ENCODE data around the gene ITPKC. TPM values are rescaled to one million over a fixed set of nuclear protein-coding genes. Genes with fewer than 3 reads are reported as not detected.
"Not testable (repeated sequence)": the region's sequence is repeated elsewhere in the genome, so short reads cannot be mapped to it uniquely, and the experiment has no call there.

ITPKC gene
- total and polyA plus RNA-seq, 4 donors = 6.3 to 12.0 (median 9.5) TPM

DNA sequence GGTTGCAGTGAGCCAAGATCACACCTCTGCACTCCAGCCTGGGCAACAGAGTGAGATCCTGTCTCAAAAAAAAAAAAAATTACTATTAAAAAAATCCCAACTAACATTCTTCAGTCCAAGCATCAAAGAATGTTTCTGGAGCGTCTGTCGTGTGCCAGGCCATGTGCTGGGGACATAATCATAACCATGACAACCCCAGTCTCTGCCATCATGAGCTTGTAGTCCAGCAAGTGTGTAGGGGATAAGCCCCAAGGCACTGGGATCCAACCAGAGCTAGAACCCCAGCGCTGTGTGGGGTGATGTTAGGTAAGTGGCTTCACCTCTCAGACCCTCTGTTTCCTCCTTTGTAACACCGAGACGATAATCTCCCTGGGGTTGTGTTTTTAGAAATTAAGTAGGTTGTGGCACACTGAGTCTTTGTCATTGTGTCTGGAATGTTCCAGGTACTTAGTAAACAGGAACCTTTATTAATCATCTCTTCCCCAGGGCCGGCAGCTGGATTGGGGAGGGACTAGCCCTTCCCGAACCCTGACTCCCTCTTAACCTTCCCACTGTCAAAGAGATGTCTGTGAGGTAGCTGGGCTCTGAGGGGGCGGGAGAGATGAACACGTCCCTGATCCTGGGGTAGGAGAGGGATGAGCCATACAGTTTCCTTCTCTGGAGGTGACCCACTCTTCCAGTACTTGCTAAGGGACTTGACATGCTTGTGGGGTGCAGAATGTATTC, 5.2 kb downstream of the ITPKC start:
- peaks cover 36% of the 10 kb centered on the region for H3K4me1 ChIP-seq (ENCODE audit: control insufficient read depth, insufficient read depth, low read length)
- no peak overlapping the region for H3K4me3 ChIP-seq (ENCODE audit: low read depth, low read length)
- peaks cover 40% of the 10 kb centered on the region for H3K36me3 ChIP-seq (ENCODE audit: control insufficient read depth, insufficient read depth, low read length)
- 92% methylated on average over 2 of the region's 9 CpGs for WGBS (ENCODE audit: insufficient coverage)
- H3K9me3 ChIP-seq (ENCODE audit: control insufficient read depth, insufficient read depth, low read length) = no peaks in the 10 kb centered on the region
- H3K27ac ChIP-seq (ENCODE audit: low read depth, low read length) = no peak overlapping the region
- DNase-seq (ENCODE audit: low read depth in 4 of 6, low spot score in 6 of 6) = no peak
- no peaks in the 10 kb centered on the region for H3K27me3 ChIP-seq (ENCODE audit: control insufficient read depth, insufficient read depth, low read length)

DNA sequence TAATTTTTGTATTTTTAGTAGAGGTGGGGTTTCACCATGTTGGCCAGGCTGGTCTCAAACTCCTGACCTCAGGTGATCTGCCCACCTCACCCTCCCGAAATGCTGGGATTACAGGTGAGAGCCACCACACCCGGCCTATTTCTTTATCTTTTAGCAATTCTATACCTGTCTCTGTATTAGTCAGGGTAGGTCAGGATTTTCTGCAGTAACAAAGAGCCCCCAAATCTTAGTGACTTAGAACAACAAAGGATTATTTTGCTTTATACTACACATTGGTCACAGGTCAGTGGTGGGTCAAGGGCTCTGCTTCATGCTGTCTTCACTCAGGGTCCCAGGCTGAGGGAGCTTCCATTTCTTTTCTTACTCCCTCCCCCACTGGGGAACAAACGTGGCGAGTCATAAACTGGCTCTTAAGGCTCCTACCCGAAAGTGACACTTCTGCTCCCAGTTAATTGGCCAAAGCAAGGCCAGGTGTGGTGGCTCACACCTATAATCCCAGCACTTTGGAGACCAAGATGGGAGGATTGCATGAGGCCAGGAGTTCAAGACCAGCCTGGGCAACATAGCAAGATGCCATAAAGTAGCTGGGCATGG, 6.8 kb downstream of the ITPKC start:
- peaks cover 21% of the 10 kb centered on the region for H3K4me1 ChIP-seq (ENCODE audit: control insufficient read depth, insufficient read depth, low read length)
- no peak for DNase-seq (ENCODE audit: low read depth in 4 of 6, low spot score in 6 of 6)
- H3K4me3 ChIP-seq (ENCODE audit: low read depth, low read length) = no peak overlapping the region
- H3K36me3 ChIP-seq (ENCODE audit: control insufficient read depth, insufficient read depth, low read length) = peaks cover 49% of the 10 kb centered on the region
- WGBS (ENCODE audit: insufficient coverage) = 85% methylated on average over 3 of the region's 5 CpGs
- no peaks in the 10 kb centered on the region for H3K27me3 ChIP-seq (ENCODE audit: control insufficient read depth, insufficient read depth, low read length)
- H3K9me3 ChIP-seq (ENCODE audit: control insufficient read depth, insufficient read depth, low read length) = no peaks in the 10 kb centered on the region
- no peak overlapping the region for H3K27ac ChIP-seq (ENCODE audit: low read depth, low read length)

DNA sequence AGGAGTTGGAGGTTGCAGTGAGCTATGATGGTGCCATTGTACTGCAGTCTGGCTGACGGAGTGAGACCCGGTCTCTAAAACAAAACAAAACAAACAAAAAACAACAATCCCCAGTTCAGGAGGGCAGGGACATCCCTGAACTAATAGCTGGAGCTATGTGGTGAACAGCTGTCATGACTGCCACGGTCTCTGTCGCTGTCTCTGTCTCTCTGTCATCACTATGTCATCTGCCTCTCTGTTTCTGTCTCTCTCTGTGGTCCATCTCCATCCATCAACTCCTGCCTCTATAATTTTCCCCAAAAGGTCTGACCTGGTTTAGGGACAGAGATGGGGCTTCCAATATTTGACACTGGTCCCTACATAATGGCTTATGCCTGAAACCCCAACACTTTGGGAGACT, 7.4 kb downstream of the ITPKC start:
- Histone ChIP-seq H3K9me3 (ENCODE audit: control insufficient read depth, insufficient read depth, low read length) (no peaks in the 10 kb centered on the region), H3K27me3 (ENCODE audit: control insufficient read depth, insufficient read depth, low read length) (no peaks in the 10 kb centered on the region), H3K4me1 (ENCODE audit: control insufficient read depth, insufficient read depth, low read length) (peaks cover 15% of the 10 kb centered on the region), H3K36me3 (ENCODE audit: control insufficient read depth, insufficient read depth, low read length) (peaks cover 50% of the 10 kb centered on the region), H3K4me3 (ENCODE audit: low read depth, low read length) (no peak overlapping the region), H3K27ac (ENCODE audit: low read depth, low read length) (no peak overlapping the region)
- 91% methylated on average over 4 of the region's 4 CpGs for WGBS (ENCODE audit: insufficient coverage)
- DNase-seq (ENCODE audit: low read depth in 4 of 6, low spot score in 6 of 6) = no peak

DNA sequence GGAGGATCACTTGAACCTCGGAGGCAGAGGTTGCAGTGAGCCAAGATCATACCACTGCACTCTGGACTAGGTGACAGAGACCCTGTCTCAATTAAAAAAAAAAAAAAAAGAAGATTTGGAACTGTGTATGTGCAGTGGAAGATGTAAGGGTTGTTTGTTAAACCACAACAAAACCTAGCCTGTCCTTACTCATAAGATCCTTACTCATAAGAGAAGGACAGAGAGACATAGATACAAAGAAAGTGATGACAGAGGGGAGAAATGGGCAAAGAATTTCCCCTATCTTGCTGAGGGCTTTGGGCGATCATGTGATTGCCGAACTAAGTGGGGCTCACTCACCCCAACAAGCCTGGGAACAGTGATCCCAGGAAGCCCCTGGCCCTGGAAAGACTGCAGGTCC, 7.9 kb downstream of the ITPKC start:
- Histone ChIP-seq H3K4me3 (ENCODE audit: low read depth, low read length) (no peak overlapping the region), H3K9me3 (ENCODE audit: control insufficient read depth, insufficient read depth, low read length) (no peaks in the 10 kb centered on the region), H3K27me3 (ENCODE audit: control insufficient read depth, insufficient read depth, low read length) (no peaks in the 10 kb centered on the region), H3K36me3 (ENCODE audit: control insufficient read depth, insufficient read depth, low read length) (peaks cover 56% of the 10 kb centered on the region), H3K4me1 (ENCODE audit: control insufficient read depth, insufficient read depth, low read length) (peaks cover 10% of the 10 kb centered on the region), H3K27ac (ENCODE audit: low read depth, low read length) (no peak overlapping the region)
- WGBS (ENCODE audit: insufficient coverage) = 94% methylated on average over 2 of the region's 3 CpGs
- DNase-seq (ENCODE audit: low read depth in 4 of 6, low spot score in 6 of 6) = no peak

DNA sequence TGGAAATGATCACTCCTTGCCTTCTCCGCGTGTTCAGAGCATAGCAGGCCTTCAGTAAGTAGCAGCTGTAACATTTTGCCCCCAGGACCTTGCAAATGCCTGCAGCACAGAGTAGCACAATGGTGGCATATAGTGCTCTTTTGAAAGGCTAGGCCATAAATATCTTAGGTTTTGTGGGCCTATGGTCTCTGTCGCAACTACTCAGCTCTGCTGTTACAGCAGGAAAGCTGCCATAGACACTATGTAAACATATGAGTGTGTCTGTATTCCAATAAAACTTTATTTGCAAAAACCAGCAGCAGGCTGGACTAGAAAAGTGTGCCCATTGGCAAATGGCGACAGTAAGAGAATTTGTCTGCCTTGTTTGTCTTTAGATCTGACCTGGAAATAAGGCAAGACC, 9.4 kb downstream of the ITPKC start:
- H3K27me3 ChIP-seq (ENCODE audit: control insufficient read depth, insufficient read depth, low read length) = no peaks in the 10 kb centered on the region
- peaks cover 66% of the 10 kb centered on the region for H3K36me3 ChIP-seq (ENCODE audit: control insufficient read depth, insufficient read depth, low read length)
- H3K9me3 ChIP-seq (ENCODE audit: control insufficient read depth, insufficient read depth, low read length) = no peaks in the 10 kb centered on the region
- no peak overlapping the region for H3K27ac ChIP-seq (ENCODE audit: low read depth, low read length)
- H3K4me1 ChIP-seq (ENCODE audit: control insufficient read depth, insufficient read depth, low read length) = peaks cover 5% of the 10 kb centered on the region
- WGBS (ENCODE audit: insufficient coverage) = 80% methylated on average over 1 of the region's 4 CpGs
- no peak overlapping the region for H3K4me3 ChIP-seq (ENCODE audit: low read depth, low read length)
- DNase-seq (ENCODE audit: low read depth in 4 of 6, low spot score in 6 of 6) = no peak

DNA sequence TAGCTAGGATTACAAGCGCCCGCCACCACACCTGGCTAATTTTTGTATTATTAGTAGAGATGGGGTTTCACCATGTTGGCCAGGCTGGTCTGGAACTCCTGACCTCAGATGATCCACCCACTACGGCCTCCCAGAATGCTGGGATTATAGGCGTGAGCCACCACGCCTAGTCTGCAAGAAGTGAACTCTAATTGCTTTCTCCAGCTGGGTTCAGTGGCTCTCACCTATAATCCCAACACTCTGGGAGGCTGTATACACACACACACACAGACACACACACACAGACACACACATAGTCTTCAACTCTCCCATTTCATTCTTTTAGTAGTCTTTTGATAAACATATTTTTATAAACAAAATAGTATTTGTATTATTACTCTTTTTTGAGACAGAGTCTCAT, 13.2 kb downstream of the ITPKC start:
- H3K27me3 ChIP-seq (ENCODE audit: control insufficient read depth, insufficient read depth, low read length); H3K9me3 ChIP-seq (ENCODE audit: control insufficient read depth, insufficient read depth, low read length); DNase-seq (ENCODE audit: low read depth in 4 of 6, low spot score in 6 of 6); H3K27ac ChIP-seq (ENCODE audit: low read depth, low read length); H3K4me1 ChIP-seq (ENCODE audit: control insufficient read depth, insufficient read depth, low read length); H3K4me3 ChIP-seq (ENCODE audit: low read depth, low read length): not testable (repeated sequence)
- 88% methylated on average over 3 of the region's 5 CpGs for WGBS (ENCODE audit: insufficient coverage)
- H3K36me3 ChIP-seq (ENCODE audit: control insufficient read depth, insufficient read depth, low read length) = peaks cover 83% of the 10 kb centered on the region

DNA sequence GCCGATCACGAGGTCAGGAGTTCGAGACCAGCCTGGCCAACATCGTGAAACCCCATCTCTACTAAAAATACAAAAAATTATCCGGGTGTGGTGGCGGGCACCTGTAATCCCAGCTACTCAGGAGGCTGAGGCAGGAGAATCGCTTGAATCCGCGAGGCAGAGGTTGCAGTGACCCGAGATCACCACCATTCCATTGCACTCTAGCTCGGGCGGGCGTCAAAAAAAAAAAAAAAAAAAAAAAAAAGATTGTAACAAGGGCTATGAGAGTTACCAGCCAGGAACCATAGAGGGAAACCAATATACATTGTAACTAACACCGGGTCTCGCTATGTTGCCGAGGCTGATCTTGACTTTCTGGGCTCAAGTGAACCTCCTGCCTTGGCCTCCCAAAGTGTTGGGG, 15.4 kb downstream of the ITPKC start:
- DNase-seq (ENCODE audit: low read depth in 4 of 6, low spot score in 6 of 6) = not testable (repeated sequence)
- H3K36me3 ChIP-seq (ENCODE audit: control insufficient read depth, insufficient read depth, low read length) = peaks cover 86% of the 10 kb centered on the region
- WGBS (ENCODE audit: insufficient coverage) = 95% methylated on average over 6 of the region's 16 CpGs

DNA sequence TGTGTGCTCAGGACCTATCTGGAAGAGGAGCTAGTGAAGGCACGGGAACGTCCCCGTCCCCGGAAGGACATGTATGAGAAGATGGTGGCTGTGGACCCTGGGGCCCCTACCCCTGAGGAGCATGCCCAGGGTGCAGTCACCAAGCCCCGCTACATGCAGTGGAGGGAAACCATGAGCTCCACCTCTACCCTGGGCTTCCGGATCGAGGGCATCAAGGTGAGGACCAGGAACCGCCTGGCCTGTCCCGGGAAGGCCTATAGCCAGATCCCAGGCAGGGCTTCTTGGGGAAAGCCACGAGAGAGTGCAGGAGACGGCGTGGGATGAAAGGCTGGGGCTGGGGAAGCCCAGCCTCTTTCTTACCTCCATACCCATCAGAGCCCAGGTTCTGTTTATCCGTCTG, 16.2 kb downstream of the ITPKC start:
- H3K4me3 ChIP-seq (ENCODE audit: low read depth, low read length) = no peak overlapping the region
- H3K27me3 ChIP-seq (ENCODE audit: control insufficient read depth, insufficient read depth, low read length) = no peaks in the 10 kb centered on the region
- H3K9me3 ChIP-seq (ENCODE audit: control insufficient read depth, insufficient read depth, low read length) = no peaks in the 10 kb centered on the region
- no peaks in the 10 kb centered on the region for H3K4me1 ChIP-seq (ENCODE audit: control insufficient read depth, insufficient read depth, low read length)
- no peak for DNase-seq (ENCODE audit: low read depth in 4 of 6, low spot score in 6 of 6)
- no peak overlapping the region for H3K27ac ChIP-seq (ENCODE audit: low read depth, low read length)
- 94% methylated on average over 13 of the region's 13 CpGs for WGBS (ENCODE audit: insufficient coverage)
- peaks cover 86% of the 10 kb centered on the region for H3K36me3 ChIP-seq (ENCODE audit: control insufficient read depth, insufficient read depth, low read length)

More for the DNA sequence above, 15.4 kb downstream of the ITPKC start:
- not testable (repeated sequence) for H3K27me3 ChIP-seq (ENCODE audit: control insufficient read depth, insufficient read depth, low read length); H3K4me3 ChIP-seq (ENCODE audit: low read depth, low read length); H3K9me3 ChIP-seq (ENCODE audit: control insufficient read depth, insufficient read depth, low read length); H3K27ac ChIP-seq (ENCODE audit: low read depth, low read length); H3K4me1 ChIP-seq (ENCODE audit: control insufficient read depth, insufficient read depth, low read length)

DNA sequence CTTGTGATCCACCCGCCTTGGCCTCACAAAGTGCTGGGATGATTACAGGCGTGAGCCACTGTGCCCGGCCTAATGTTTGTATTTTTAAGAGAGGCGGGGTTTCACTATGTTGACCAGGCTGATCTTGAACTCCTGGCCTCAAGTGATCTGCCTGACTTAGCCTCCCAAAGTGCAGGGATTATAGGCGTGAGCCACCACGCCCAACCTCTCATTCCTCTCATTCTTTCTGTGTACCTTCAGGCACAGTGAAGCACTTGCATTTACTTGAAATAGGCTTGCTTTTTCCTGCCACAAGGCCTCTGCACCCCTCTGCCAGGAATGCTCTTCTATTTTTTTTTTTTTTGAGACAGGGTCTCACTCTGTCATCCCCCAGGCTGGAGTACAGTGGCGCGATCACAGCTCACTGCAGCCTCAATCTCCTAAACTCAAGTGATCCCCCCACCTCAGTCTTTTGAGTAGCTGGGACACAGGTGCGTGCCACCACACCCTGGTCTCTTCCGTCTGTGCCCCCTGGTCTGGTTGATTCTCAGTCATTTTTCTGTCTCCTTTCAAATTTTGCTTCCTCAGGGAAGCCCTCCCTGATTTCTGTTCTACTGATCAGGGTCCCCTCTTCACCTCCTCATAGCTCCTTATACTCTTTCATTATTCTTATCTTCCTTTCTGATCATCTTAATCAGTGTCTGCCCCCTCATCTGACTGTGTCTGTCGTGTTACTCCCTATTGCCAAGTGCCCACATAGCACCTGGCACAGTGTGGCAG, 18.3 kb downstream of the ITPKC start:
- peaks cover 6% of the 10 kb centered on the region for H3K4me1 ChIP-seq (ENCODE audit: control insufficient read depth, insufficient read depth, low read length)
- H3K27me3 ChIP-seq (ENCODE audit: control insufficient read depth, insufficient read depth, low read length) = no peaks in the 10 kb centered on the region
- 95% methylated on average over 11 of the region's 11 CpGs for whole genome bisulfite sequencing (ENCODE audit: insufficient coverage)
- peaks cover 82% of the 10 kb centered on the region for H3K36me3 ChIP-seq (ENCODE audit: control insufficient read depth, insufficient read depth, low read length)
- H3K27ac ChIP-seq (ENCODE audit: low read depth, low read length) = no peak overlapping the region
- no peak for DNase-seq (ENCODE audit: low read depth in 4 of 6, low spot score in 6 of 6)
- no peak overlapping the region for H3K4me3 ChIP-seq (ENCODE audit: low read depth, low read length)
- H3K9me3 ChIP-seq (ENCODE audit: control insufficient read depth, insufficient read depth, low read length) = no peaks in the 10 kb centered on the region
